Amniotic stem cell (primary cell): Measurements from ENCODE around the gene ABCD3.
"Not testable (repeated sequence)": the region's sequence is repeated elsewhere in the genome, so short reads cannot be mapped to it uniquely, and the experiment has no call there.

ENCODE experiments used
- DNase-seq: peaks from one replicate; lab custom pipeline; 2025; lab: John Stamatoyannopoulos, UW

The ABCD3 gene

DNA sequence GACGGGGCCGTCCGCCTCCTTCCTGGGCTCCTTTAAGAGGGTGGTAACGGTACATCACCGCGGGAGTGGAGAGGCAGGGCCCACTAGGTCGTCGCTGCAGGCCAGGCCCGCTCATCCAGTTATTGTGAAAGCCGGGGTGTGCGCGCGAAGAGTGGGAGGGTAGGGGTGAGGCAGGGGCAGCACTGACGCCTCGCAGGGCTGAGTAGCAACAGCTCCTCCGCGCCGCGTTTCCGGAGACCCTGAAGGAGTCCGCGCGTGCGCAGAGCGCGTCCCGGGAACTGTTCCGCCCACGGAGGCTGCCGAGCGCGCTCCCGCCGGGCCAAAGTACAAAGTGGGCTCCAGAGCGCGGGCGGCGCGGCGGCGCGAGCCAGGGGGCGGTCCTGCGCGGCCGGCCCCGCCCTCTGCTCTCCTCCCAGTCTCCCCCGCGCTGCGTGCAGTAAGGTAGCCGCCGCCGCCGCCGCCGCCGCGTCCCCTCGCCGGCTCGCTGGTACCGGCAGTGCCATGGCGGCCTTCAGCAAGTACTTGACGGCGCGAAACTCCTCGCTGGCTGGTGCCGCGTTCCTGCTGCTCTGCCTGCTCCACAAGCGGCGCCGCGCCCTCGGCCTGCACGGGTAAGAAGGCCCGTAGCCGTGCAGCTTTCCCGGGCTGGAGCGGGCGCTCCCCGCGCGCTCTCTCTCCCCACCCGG is at the start of gene ABCD3:
Gene ABCD3, plus strand, starts transcription at position 412 of the 686 bp plus-strand sequence. Its CDS starts 90 bp downstream, at position 502.
- DNase-seq, result peak; percentile 90

DNA sequence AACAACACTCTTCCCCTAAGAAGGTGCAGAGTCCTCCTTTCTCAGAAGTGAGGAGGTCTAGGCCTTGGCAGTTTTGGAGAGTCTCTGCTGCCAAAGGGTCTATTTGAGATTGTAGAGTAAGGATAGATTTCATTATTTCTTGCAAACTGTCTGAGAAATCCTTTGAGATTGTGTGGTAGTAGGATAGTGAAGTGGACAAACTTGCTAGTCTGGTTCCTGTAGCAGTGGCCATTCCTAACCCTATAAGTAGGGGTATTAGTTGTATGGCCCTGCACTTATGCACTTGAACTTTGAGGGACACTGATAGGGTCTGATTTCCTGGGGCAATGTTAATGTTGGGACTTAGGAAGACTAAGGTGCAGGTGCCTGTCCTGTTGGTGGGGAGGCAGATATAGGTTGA is 45.4 kb upstream of the ABCD3 start:
- not testable (repeated sequence) for DNase-seq

GRCh38 chr1:94373311-94373710 is 44.9 kb upstream of the ABCD3 start:
- DNase-seq, result not testable (repeated sequence)

DNA sequence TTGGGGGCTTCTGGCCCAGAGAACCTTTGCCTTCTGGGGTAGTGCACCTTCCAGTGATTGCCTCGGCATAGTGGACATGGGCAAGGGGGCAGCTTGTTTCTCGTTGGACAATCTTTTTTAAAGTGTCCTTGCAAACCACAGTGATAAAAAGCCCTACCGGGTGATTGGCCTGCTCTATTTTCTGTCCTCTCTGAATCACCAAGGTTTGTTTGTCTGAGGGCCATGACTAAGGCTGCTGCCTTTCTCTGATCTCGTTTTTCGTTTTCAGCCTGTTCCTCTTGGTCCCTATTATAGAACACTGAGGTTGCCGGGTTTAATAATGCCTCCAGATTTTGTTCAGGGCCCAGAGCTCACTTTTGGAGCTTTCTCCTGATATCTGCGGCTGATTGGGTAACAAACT is 42.5 kb upstream of the ABCD3 start:
- DNase-seq, result not testable (repeated sequence)

GRCh38 chr1:94378493-94378892 is 39.7 kb upstream of the ABCD3 start:
- DNase-seq, result not testable (repeated sequence)

DNA sequence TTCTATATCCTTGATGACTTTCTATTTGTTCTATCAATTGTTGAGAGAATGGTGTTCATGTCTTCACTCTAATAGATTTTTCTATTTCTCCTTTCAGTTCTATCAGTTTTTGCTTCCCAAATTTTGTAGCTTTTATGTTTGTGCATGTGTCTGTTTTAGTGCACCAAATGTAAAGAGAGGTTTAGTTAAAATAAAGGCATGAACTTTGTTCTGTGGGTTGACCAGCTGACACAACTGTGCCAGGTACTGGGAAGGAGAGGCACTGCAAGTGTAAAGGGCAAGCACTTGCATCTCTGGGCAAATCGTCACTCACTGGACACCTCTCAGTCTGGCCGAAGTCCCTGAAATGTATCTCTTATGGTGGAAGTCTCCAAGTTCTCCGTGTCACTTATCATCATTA is 38.6 kb upstream of the ABCD3 start:
- DNase-seq, result no peak

- DNase-seq, result no peak
Measured at GRCh38 chr1:94382201-94382600, 36.0 kb upstream of the ABCD3 start.

GRCh38 chr1:94383966-94384408 is 34.2 kb upstream of the ABCD3 start:
- DNase-seq, result no peak

- no peak for DNase-seq
Measured at GRCh38 chr1:94384485-94385265, 33.5 kb upstream of the ABCD3 start.

DNA sequence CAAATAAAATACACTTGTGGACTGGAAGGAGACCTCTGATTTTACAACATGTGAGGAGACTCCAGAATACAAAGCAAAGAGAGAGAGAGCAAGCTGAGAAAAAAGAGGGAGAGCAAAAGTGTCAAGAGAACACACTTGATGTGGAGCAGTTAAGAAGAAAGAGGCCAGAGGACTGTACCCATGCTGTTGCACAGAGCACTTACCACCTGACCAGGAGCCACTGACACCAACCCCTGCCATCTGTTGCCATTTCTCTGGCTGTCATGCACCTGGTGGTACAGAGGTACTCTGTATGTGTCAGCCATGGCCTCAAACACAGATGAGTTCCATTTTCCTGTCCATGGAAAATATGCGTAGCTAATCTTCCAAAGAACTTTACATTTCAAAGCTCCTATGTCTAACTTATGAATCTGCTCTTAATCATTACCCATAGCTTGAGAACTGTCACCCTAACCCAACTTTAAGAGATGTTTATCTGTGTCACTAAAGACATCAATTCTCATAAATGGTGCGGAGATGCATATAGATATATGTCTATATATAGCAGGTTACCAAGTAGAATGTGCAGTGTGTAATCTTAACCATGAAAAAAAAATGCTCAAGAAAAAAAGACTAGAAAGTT is 32.8 kb upstream of the ABCD3 start:
- DNase-seq, result no peak

- DNase-seq, result no peak
Measured at GRCh38 chr1:94389298-94389697, 28.9 kb upstream of the ABCD3 start.

GRCh38 chr1:94394247-94394646 is 23.9 kb upstream of the ABCD3 start:
- DNase-seq, result no peak

DNA sequence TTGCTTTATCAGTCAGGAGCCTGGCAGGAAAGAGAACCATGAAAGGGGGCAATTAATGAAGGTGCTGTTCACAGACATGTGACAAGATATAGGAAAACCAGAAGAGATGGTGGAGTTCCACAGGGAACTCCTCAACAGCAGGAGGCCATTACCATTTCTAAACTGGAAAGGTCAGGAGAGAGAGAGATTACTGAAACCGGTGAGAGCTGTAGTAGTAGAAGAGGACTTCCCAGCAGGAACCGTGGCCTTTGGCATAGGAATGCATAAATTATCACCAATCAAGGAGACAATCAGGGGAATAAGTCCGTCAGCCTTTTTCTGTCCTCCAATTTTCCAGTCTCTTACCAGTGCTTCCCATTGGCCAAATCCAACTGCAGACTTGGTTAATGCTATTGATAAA is 23.0 kb upstream of the ABCD3 start:
- no peak for DNase-seq

- no peak for DNase-seq
Measured at GRCh38 chr1:94395748-94396309, 22.4 kb upstream of the ABCD3 start.

GRCh38 chr1:94396356-94397010 is 21.7 kb upstream of the ABCD3 start:
- no peak for DNase-seq

GRCh38 chr1:94398356-94398755 is 19.8 kb upstream of the ABCD3 start:
- no peak for DNase-seq

DNA sequence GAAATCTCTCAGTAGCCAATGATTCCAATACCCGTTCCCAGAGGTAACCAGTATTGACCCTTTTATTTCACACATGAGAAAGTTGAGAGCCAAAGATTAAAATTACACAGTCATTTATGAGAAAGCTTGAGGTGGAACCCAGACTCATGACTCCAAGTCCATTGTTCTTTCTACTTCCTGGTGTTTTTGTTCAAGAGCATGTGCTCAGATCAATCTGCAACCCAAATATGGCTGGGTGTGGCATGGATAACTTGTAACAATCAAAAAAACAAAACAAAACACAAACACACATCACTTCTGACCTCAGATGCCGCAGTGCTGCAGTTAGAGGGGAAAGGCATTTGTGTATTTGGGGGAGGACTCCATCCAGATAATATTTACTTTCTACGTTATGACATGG is 18.7 kb upstream of the ABCD3 start:
- no peak for DNase-seq

- no peak for DNase-seq
Measured at GRCh38 chr1:94401206-94401605, 17.0 kb upstream of the ABCD3 start.

DNA sequence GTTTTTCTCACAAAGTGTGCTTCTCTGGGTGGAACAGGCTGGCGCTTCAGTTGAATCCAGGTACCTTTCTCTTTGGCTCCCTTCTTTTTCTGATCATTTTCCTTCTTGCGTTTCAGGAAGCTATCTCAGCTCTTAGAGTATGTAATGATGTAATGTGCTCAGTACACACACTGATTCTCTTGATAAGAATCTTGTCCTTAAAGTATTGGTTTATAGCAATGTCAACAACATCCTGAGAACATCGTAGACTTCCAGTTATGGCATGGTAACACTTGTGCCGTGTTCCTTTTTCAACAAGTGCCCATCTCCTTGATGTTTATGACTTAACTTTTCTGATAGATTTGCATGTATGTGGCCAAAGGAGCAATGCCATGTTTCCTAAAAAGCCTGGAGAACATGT is 11.7 kb upstream of the ABCD3 start:
- DNase-seq, result no peak

DNA sequence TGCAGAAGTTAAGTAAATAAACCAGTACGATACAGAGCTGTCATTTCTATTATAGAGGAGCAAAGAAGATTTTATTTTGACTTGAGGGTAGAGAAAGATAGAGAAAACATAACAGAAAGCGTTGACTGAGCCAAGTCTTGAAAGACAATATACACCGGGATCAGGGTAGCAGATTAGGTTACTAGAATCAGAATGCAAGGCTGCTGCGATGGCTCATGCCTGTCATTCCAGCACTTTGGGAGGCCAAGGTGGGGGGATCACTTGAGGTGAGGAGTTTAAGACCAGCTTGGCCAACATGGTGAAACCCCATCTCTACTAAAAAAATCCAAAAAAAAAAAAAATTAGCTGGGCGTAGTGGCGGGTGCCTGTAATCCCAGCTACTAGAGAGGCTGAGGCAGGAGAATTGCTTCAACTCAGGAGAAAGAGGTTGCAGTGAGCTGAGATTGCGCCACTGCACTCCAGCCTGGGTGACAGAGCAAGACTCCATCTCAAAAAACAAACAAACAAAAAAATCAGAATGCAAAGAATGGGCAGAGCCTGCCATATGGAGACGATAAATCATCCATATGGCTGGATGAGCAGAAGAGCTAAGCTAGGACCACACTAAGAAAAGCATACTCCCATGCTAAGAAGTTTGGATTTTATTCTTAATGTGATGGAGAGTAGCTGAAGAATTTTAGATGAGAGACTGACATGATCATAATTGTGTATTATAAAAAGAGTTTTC is 9.9 kb upstream of the ABCD3 start:
- DNase-seq, result no peak

DNA sequence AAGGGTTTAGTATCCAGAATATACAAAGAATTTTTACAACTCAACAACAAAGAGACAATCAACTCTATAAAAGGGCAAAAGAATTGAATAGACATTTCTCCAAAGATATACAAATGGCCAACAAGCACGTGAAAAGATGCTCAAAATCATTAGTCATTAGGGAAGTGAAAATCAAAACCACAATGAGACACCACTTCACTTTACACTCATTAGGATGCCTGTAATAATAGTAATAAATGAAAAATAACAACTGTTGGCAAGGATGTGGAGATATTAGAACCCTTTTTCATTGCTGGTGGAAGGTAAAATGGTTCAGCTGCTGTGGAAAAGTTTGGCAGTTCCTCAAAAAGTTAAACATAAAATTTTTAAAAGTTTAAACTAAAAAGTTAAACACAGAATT is 7.0 kb upstream of the ABCD3 start:
- DNase-seq, result no peak
